Skin epidermis (tissue), 12 donors: ENCODE results near the gene ORM1.

Experiments
- H3K27ac ChIP-seq, 21 experiments: fragments of 200-600 bp; sonication (generic) in 11 of 21; one replicate each; pipeline ENCODE4 v1.5.0; 2020; ENCODE audit warnings: mild to moderate bottlenecking in 3 of 21, inconsistent platforms in 2 of 21, moderate library complexity in 2 of 21
- H3K4me3 ChIP-seq, 7 experiments: fragments of 200-600 bp; sonication (generic) in 2 of 7; one replicate each; pipeline ENCODE4 v1.5.0; 2020; ENCODE audit warnings: inconsistent platforms in 2 of 7, mild to moderate bottlenecking in 2 of 7, moderate library complexity in 1 of 7

The ORM1 gene

GRCh38 chr9:114286146-114286679, 36.7 kb upstream of the ORM1 start:
- peak overlapping the region in 7 of 21 experiments; percentile 50 to 73 (median 61) for H3K27ac ChIP-seq

DNA sequence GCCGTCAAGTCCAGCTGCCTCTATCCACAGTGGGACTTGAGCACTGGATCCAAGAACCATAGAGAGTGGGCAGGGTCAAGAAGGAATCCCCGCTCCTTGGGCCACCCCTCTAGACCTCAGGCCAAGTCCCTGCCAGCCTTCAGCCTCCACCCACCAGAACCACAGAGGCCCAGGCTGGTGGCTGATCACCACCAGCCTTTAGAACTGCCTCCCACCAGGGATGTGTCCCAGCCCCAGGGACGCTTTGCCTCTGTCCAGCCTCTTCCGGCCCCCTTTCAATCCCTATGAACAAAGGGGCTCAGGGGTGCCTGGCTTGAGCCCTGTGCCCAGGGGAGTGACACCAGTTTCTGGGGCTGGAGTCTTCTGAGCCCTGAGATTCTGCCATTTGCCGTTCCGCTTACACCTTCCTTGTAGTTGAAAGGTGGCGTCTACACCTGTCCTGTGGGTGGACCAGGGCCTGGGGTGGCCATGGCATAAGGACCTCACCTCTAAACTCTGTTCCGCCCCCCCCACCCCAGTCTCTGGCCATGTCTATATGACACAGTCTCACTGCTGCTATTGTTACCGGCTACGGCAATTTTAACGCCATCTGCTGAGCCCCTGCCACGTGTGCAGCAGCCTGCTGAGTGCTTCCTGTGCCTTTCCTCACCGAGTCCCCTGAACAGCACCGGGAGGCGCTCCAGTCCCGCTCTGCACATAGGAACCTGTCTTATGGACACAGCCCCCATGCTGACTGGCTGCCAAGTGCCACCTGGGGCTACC, 35.7 kb upstream of the ORM1 start:
- Histone ChIP-seq H3K4me3 (no peak overlapping the region), H3K27ac (peak overlapping the region in 9 of 21 experiments; percentile 1 to 79 (median 56))

More at GRCh38 chr9:114286146-114286679, 36.7 kb upstream of the ORM1 start:
- no peak overlapping the region for H3K4me3 ChIP-seq

DNA sequence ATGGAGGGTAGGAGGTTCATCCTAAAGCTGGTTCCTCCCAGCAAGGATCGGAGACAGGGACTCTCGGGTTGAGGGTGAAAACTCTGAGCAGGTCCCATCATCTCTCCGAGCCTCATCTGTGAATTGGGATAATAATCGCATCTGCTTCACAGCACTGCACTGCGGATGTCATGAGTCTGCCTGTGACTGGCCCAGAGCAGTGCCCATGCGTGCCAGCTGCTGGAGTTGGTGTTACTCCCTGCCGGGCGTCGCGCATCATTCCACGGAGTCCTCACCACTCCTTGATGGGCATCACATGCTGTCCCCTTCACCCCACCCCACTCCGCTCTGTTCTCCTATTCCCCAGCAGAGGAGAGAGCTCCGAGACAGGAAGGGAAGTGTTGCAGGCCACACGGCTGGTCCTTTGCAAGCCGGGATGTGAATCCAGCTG, 35.1 kb upstream of the ORM1 start:
- Histone ChIP-seq H3K4me3 (no peak overlapping the region), H3K27ac (peak overlapping the region in 13 of 21 experiments; percentile 1 to 79 (median 42))

DNA sequence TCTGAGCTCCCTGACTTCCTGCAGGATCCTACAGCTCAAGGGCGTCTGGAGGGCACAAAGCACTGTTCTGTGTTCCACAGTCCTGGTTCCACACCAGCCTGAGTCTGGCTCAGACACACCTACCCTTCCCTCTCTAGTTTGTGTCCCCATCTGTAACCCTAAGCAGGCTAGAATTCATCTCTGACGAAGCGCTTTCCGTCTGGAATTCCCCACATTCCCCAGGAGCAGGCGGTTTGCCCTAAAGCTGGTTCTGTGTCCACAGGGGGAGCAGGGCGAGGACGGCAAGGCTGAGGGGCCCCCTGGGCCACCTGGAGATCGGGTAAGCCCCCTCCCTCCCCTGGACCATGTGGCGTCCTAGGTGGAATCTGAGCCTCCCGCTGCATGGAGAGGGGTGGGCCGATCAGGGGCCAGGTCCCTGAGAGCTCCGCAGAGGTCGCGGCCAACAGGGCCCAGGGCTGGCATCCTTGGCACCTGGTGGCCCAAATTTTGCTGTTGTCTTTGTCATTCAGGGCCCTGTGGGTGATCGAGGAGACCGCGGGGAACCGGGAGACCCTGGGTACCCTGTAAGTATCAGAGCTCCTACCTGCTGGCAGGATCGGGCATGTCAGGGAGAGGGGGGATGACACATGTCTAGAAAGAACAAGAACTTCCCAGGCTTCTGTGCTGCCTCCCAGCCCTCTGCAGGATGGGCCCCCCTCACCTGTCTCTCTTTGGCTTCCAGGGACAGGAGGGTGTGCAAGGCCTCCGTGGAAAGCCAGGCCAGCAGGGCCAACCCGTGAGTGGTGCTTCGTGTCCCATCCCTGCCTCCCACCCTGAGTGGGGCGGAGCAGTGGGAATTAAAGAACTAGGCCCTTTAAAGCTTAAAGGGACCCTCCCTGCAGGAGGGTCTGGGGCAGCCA, 34.5 kb upstream of the ORM1 start:
- H3K4me3 ChIP-seq = no peak overlapping the region
- H3K27ac ChIP-seq = peak overlapping the region in 17 of 21 experiments; percentile 0 to 79 (median 42)

GRCh38 chr9:114289106-114289505, 33.8 kb upstream of the ORM1 start:
- H3K27ac ChIP-seq = peak overlapping the region in 9 of 21 experiments; percentile 0 to 79 (median 32)
- no peak overlapping the region for H3K4me3 ChIP-seq

DNA sequence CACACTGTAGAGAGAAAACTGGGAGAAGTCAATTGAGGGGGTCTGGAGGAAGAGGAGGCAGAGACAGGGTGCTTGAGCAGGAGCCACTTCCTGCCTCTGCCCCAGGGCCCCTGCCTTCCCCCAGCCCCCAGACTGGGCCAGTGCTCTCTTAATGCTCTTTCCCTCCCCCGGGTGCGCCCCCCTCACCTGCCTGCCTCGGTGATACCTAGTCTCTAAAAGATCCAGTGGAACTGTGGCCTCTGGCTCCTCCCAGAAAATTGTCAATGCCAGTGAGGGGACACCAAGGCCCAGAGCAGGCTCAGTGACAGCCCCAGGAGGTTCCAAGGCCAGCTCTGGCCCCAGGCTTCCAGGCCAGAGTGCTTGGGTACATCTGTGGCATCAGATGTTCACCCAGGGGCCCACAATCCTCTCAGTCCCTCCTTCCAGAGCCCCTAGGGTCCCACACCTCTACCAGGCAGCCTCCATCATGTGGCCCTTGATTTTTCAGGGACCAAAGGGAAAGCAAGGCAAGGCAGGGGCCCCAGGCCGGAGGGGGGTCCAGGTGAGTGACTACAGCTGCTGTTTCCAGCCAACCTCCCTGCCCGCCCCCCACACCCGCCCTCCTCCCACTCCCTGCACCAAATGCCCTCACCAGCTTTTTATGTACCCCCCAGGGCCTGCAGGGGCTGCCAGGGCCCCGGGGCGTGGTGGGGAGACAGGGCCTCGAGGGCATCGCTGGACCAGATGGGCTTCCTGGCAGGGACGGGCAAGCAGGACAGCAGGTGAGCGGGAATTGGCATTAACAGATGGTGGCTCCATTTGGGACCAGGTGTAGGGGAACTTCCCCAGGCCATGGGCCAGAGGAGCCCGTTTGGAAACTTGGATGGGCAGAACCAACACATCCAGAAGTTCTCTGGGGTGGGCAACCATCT, 33.1 kb upstream of the ORM1 start:
- Histone ChIP-seq H3K4me3 (no peak overlapping the region), H3K27ac (peak overlapping the region in 5 of 21 experiments; percentile 0 to 79 (median 16))

DNA sequence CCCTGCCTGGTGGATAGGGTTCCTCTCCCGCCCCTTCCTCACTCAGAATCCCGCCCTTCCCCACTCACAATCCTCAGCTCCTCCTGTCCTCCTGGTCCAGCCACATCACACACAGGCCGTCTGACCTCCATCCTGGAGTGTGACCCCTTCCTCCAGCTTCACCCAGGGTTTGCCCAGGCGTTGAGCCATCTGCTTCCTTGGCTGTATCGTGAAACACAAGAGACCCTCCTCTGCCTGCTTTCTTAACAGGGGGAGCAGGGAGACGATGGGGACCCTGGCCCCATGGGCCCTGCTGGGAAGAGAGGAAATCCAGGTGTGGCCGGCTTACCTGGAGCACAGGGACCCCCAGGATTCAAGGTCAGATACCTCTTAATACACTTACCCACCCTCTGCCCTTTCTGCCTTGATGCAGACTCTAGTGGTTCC, 32.3 kb upstream of the ORM1 start:
- H3K27ac ChIP-seq = peak overlapping the region in 2 of 21 experiments; percentile 14 to 79

DNA sequence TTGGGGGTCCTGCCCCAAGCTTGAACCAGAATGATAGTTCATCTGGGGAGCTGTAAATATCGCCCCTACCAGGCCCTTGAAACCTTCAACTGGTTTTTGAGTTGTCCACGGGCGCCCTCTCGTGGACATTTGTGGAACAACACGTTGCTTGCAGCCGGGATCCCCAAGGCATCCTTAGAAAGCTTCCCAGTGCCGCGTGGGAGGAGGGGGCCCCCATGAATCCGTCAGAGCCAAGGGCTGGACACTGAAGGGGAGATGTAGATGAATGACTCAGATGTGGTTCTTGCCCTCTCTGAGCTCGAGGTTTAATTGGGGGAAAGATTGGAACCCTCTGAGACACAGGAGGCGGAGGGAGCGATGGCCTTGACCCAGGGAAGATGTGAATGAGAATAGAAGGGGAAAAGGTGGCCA, 31.8 kb upstream of the ORM1 start:
- Histone ChIP-seq H3K4me3 (no peak overlapping the region), H3K27ac (peak overlapping the region in 1 of 21 experiments; percentile 79)

More for the DNA sequence above, 32.3 kb upstream of the ORM1 start:
- H3K4me3 ChIP-seq = no peak overlapping the region

DNA sequence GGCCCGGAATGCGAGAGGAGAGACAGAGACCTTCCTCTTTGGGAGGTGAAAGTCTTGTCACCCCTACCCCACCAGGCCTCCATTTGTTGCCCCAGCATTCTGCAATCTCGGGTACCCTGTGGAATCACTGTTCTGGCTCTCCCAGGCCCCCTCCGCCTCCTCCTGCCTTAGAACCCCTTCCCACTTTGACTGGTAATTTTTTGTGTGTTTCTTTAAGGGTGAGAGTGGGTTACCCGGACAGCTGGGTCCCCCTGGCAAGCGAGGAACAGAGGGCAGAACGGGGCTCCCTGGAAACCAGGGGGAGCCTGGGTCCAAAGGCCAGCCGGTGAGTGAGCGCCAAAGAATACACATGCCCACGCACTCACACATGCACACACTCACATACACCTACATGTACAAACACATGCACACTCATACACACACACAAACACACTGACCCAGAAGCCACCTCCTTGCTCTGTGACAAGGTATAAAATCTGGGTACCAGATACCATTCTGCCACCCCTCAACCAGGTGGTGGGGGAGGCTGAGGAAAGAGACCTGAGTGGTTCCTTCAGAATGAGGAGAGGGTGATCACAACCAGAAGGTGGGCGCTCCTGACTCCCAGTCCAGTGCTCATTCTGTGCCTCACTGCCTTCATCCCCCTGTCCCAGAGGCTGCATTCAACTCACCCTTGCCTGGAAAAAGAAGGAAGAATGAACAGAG, 30.9 kb upstream of the ORM1 start:
- no peak overlapping the region for H3K4me3 ChIP-seq
- no peak overlapping the region for H3K27ac ChIP-seq

- Histone ChIP-seq H3K4me3 (no peak overlapping the region), H3K27ac (no peak overlapping the region)
Observed at GRCh38 chr9:114294664-114295063, 28.2 kb upstream of the ORM1 start.

DNA sequence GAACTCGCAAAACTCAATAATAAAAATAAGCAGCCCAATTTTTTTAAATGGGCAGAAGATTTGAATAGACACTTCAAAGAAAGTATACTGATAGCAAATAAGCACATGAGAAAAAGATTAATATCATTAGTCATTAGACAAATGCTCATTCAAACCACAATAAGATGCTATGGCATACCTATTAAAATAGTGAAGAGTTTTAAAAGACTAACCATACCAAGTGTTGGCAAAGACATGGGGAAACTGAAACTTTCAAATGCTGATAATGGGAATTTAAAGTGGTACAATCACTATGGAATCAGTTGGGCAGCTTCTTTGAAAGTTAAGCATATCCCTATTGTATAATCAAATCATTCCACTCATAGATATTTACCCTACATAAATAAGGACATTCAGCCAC, 26.6 kb upstream of the ORM1 start:
- H3K27ac ChIP-seq = no peak overlapping the region
- H3K4me3 ChIP-seq = no peak overlapping the region

GRCh38 chr9:114299286-114300152, 23.4 kb upstream of the ORM1 start:
- Histone ChIP-seq H3K27ac (no peak overlapping the region), H3K4me3 (no peak overlapping the region)

DNA sequence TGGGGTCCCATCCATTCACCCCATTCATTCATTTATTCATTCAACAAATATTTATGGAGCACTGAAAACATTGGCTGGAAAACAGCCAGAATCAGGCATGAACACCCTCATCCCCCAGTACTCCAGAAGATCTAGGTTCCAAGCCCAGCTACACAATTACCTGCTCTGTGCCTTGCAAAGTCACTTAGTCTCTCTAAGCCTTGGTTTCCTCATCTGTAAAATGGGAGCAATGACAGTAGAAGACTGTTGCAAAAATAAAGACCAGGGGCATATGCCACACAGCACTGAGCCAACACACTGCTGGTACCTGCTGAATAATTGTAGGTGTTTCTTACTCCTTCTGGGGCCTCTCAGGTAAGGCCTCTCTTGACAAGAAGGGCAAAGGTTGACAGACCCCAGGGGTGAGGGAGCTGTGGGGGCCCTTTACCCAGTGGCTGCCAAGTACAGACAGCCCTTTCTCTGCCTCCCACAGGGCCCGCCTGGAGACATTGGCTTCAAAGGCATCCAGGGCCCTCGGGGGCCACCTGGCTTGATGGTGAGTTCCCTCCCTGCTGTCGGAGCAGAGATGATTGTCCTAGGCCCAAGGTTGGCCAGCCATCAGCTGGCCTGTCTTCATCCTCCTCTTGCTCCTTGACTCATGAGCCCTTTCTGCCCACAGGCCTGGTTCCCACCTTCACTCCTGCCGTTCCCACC, 22.6 kb upstream of the ORM1 start:
- Histone ChIP-seq H3K27ac (no peak overlapping the region), H3K4me3 (no peak overlapping the region)

DNA sequence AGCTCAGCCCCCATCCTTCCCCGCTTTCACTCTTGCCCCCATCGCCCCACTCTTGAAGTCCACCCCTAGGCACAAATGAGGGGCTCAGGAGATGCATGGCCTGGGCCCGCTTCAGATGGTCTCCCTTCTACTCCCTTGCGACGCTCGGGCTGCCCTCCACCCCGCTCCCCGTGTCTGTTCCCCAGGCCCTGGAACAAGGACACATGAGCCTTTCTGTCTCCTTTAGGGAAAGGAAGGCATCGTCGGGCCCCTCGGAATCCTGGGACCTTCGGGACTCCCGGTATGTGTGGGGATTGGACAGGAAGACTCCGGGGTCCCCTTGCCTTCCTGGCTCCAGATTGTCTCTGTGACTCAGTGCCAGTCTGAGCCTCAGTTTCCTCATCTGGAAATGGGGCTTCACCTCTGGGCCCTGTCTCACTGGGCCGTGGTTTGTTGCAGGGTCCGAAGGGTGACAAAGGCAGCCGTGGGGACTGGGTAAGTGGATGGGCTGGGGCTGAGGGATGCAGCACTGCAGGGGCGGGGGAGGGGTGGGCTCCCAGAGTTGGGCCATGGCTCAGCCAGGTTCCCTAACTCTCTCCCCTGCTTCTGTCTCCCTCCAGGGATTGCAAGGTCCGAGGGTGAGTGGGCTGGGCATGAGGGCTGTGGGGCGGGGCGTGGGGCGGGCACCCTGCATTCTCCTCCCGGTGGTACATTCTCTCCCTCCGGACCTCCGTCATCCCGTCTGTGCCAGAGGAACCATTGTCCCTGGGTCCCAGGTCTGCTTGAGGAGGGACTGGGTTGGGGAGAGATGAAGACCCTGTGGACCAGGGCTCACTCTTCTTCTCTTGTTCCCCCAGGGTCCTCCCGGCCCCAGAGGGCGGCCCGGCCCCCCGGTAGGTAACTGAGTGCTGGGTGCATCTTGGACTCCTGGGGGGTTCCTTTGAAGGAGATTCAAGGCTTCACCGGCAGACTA, 21.8 kb upstream of the ORM1 start:
- H3K4me3 ChIP-seq = no peak overlapping the region
- no peak overlapping the region for H3K27ac ChIP-seq

- no peak overlapping the region for H3K4me3 ChIP-seq
- H3K27ac ChIP-seq = no peak overlapping the region
Observed at GRCh38 chr9:114301798-114302565, 20.9 kb upstream of the ORM1 start.
